Brain microvascular endothelial cell (primary cell): ENCODE results near the gene C1orf52.
A peak's percentile ranks its signal among the peaks of the same experiment; 100 is the strongest.

Source experiments
- DNase-seq: peaks from one replicate; pipeline ENCODE4 v3.0.0-alpha.2; 2020
- H3K27ac ChIP-seq: fragments of 250-450 bp; sonication (Bioruptor Pico); 2 replicates; pipeline ENCODE4 v1.5.1; 2020; ENCODE audit warnings: mild to moderate bottlenecking, moderate library complexity
- H3K27me3 ChIP-seq: fragments of 250-450 bp; sonication (Bioruptor Pico); replicated peaks from 2 replicates; pipeline ENCODE4 v1.5.1; 2020; ENCODE audit warnings: mild to moderate bottlenecking
- H3K36me3 ChIP-seq: fragments of 250-450 bp; sonication (Bioruptor Pico); replicated peaks from 2 replicates; pipeline ENCODE4 v1.5.1; 2020; ENCODE audit warnings: mild to moderate bottlenecking
- H3K4me3 ChIP-seq: 2 replicates; pipeline ENCODE4 v1.5.1; 2011; ENCODE audit warnings: low read depth, mild to moderate bottlenecking, control low read depth, low read length, moderate library complexity
- CTCF ChIP-seq: IDR thresholded peaks from 2 replicates; pipeline ENCODE4 v1.5.1; 2011; ENCODE audit warnings: low read depth, mild to moderate bottlenecking, moderate library complexity, low read length, control low read depth, inconsistent platforms; ENCODE audit errors: missing control alignments
- in situ Hi-C: cut with HindIII; loops from 2 replicates; pipeline ENCODE4 v1.10.0; 2017; ENCODE audit warnings: low sequenced_read_pairs, low pct_ligation_motif_present

The C1orf52 gene

GRCh38 chr1:85202092-85202863, 57.2 kb downstream of the C1orf52 start:
- H3K36me3 ChIP-seq, result no peaks in the 10 kb centered on the region
- no peak for DNase-seq
- H3K4me3 ChIP-seq, result peak overlapping the region; percentile 68
- in situ Hi-C loops, result no loop called here
- no peak for TF ChIP-seq CTCF
- H3K27me3 ChIP-seq, result no peaks in the 10 kb centered on the region
- no peak overlapping the region for H3K27ac ChIP-seq

- peak; percentile 51 for DNase-seq
- Histone ChIP-seq H3K27me3 (no peaks in the 10 kb centered on the region), H3K36me3 (no peaks in the 10 kb centered on the region), H3K27ac (peak overlapping the region; percentile 53), H3K4me3 (peak overlapping the region; percentile 68)
- in situ Hi-C loops, result no loop called here
- TF ChIP-seq CTCF, result no peak
Measured at GRCh38 chr1:85201340-85202091, 57.9 kb downstream of the C1orf52 start.

GRCh38 chr1:85200463-85201339, 58.8 kb downstream of the C1orf52 start, which contains the start of gene SYDE2:
Gene SYDE2 (minus strand): TSS chr1:85201016. CDS start chr1:85200996, 20 bp downstream.
- H3K27ac ChIP-seq, result peak within 1 kb of the TSS; percentile 53
- no peaks in the 10 kb centered on the region for H3K36me3 ChIP-seq
- H3K27me3 ChIP-seq, result no peaks in the 10 kb centered on the region
- in situ Hi-C loops, result no loop called here
- peak within 1 kb of the TSS; percentile 68 for H3K4me3 ChIP-seq
- DNase-seq, result peak; percentile 42
- no peak for TF ChIP-seq CTCF
